GM19238 (cell line): ENCODE results near the gene TPK1.
"Not testable (repeated sequence)": the region's sequence is repeated elsewhere in the genome, so short reads cannot be mapped to it uniquely, and the experiment has no call there.

Experiments used
- DNase-seq: peaks from one replicate; pipeline ENCODE4 v3.0.0; 2011; ENCODE audit warnings: low spot score; ENCODE audit not compliant: insufficient read length

The TPK1 gene

DNA sequence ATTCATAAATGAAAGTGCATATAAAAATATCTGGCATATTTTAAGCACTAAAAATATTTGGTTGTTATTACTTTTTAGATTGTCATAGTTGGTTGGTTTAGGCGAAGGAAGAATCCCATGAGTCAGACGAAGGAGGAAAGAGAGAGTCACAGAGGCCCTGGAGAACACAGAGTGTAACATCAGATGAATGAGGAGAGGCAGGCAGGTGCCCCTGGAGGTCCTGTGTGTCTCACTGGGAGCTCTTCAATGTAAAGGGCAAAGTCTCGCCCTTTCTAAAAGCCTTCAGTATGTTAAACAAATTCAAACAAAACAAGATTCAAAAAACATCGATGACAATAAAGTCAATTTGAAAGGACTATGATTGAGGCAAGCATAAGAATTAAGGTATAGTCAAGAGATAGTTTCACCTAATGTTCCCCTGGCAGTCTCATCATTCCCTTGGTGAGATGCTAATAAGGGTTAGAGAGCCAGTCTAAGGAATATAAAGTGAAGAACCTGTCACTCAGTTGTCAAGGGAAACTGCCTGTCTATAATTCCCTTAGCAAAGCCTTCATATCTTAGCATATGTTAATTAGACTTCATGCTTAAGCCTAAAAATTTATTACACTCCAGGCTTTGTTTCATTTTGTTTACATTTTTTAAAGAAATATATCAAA lies 194.3 kb downstream of the TPK1 start:
- no peak for DNase-seq

DNA sequence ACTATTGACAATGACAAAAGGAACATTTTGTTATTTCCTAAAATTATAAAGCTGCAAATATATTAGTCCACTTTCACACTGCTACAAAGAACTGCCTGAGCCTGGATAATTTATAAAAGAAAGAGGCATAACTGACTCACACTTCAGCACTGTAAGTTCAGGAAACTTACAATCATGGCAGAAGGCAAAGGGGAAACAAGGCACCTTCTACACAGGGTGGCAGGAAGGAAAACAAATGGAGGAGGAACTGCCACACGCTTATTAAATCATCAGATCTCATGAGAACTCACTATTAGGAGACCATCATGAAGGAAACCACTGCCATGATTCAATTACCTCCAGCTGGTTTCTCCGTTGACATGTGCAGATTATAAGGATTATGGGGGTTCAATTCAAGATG lies 203.1 kb downstream of the TPK1 start:
- DNase-seq, result no peak

DNA sequence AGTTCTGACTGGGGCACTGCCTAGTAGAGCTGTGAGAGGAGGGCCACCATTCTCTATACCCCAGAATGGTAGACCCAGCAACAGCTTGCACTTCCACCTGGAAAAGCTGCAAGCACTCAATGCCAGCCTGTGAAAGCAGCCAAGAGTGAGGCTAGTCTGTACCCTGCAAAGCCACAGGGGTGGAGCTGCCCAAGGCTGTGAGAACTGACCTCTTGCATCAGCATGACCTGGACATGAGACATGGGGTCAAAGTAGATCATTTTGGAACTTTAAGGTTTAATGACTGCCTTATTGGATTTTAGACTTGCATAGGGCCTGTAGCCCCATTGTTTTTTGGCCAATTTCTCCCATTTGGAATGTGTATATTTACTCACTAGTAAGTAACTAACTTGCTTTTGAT lies 206.3 kb downstream of the TPK1 start:
- no peak for DNase-seq

DNA sequence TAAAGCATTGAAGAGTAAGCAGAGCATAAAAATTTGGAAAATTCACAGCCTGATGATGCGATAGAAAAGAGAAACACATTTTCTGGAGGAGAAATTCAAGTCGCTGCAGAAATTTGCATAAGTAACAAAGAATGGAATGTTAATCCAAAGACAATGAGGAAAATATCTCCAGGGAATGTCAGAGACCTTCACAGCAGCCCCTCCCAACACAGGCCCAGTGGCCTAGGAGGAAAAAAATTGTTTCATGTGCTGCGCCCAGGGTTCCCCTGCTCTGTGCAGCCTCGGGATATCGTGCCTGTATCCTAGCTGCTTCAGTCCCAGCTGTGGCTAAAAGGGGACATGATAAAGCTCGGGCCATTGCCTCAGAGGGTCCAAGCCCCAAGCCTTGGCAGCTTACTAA lies 206.8 kb downstream of the TPK1 start:
- DNase-seq, result no peak

DNA sequence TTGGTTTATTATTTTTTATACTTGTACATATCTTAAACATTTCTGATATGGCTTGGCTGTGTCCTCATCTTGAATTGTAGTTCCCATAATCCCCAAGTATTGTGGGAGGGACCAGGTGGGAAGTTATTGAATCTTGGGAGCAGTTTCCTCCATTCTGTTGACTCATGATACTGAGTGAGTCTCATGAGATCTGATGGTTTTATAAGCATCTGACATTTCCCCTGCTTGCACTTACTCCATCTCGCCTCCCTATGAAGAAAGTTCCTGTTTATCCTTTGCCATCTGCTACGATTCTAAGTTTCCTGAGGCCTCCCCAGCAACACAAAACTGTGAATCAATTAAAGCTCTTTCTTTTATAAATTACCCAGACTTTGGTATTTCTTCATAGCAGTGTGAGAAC lies 207.7 kb downstream of the TPK1 start:
- no peak for DNase-seq

DNA sequence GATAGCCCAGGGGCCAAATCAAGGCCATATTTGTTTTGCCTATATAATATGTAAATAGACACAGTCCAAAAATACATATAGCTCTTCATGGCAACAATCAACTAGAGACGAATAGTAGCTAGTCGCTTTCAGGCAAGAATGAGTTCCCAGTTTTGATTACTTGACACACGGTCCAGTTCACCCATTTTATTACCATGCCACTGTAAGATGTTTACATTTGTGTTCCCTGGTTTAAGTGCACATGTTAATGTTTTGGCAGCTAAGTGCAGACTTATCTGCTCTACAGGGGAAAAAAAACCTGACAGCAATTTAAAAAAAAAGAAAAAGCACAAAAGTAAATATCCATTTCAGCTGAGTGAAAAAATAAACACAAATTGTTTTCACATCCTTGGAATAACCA lies 213.1 kb downstream of the TPK1 start:
- DNase-seq, result no peak

DNA sequence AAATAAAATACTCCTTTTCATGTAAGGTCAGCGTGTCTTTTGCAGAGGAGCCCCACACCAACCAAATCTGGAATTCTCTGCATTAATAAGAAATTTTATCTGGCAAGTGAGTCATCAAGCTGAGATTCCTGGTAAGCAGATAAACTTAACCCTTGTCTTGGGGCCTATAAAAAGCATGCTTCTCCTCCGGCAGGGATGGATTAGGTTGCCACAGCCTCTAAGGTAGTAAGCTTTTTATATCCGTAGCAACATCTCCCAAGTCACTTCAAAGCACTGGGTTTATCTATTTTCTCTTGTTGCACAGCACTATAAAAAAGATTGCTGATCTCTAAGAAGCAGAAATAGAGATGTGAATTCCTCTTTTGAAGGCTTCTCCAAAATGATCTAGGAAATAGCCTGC lies 229.6 kb downstream of the TPK1 start:
- no peak for DNase-seq

DNA sequence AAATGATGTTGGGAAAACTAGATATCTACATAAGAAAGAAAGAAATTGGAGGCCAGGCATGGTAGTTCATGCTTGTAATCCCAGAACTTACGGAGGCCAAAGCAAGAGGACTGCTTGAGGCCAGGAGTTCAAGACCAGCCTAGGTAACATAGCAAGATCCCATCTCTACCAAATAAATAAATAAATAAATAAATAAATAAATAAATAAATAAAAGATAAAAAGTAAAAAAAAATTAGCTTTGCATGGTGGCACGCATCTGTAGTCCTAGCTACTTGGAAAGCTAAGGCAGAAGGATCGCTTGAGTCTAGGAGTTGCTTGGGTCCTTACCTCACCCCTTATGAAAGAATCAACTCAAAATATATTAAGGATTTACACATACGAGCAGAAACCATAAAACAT lies 238.9 kb downstream of the TPK1 start:
- DNase-seq, result no peak

DNA sequence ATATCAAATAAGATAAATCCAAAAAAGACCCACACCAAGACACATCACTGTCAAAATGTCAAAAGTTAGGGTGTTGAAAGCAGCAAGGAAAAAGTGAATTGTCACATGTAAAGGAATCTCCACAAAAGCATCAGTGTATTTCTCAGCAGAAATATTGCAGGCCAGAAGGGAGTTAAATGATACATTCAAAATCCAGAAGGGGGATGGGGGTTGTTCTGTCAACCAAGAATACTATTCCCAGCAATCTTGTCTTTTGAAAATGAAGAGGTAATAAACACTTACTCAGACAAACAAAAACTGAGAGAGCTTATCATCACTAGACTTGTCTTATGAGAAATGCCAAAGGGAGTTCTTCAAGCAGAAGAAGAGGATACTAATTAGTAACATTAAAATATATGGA lies 241.3 kb downstream of the TPK1 start:
- DNase-seq, result no peak

DNA sequence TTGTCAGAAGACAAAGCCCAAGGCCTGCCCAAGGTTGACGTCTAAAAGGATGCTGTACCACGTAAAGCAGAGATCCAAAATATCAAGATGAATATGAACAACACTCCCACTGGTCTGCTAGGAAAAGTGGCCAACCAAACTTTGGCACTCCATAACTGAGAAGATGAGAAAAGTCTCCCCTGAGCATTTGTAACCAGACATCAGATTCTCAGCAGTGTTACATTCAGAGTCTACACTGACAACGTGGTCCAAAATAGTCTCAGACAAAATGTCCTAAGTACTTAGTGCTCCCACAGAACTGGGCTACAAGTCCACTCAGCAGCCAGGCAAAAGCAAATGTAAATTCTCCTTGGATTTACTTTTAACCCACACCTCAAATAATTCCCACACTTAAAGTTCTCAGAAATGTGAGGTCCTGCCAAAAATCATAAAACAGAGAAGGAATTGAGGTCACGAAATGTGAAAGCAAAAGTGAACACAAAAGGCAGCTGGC lies 247.2 kb downstream of the TPK1 start:
- DNase-seq, result no peak

DNA sequence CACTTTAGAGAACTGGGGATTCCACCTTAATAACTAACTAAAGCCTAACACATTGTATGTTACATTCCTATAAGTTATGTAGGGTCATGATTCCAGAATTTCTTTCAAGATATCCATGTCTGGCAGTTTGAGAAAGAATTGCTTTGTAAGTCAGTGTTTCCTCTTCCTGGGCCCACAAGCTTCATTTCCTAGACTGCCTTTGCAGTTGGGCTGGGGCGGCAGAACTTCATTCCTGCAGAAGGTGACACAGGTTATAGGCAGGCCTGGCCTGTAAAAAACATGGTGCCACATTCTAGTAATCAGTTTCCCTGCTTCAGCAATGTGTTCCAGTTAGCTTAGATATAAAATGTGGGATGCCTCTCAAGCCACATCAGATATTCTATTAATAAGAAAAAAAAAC lies 248.2 kb downstream of the TPK1 start:
- no peak for DNase-seq

DNA sequence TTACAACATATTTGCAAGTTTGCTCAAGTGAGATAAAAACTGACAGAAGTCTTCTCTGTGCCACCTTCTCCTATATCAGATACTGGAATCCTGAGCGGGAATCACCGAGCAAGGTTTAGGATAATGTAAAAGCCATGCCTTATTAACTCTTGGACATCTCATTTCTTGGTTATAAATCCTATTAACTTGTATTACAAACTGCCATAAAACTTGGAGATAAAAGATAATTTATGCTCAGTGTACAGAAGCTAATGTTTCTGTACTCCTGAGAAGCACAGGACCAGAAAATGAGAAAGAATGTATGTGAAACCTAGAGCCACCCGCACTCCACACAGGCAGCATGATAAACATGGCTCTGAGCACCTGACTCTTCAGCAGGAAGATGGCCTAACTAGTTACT lies 251.1 kb downstream of the TPK1 start:
- DNase-seq, result no peak

DNA sequence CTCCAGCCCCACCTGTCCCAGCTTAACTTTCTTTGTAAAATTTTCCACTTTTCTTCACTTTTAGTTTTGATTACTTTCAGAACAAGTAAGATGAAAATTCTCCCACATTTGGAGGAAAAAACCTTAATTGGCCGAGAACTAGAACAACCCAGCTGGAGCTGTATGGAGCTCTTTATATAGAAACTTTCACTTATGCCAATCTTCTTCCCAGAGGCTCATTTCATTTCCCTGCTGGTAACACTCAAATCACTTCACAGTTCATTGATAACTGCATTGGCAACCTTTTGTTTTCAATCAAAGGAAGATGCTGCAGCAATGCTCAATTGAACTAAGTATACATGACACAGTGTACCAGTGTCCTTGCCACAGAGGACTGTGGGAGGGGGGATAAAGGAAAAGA lies 256.2 kb downstream of the TPK1 start:
- DNase-seq, result no peak

DNA sequence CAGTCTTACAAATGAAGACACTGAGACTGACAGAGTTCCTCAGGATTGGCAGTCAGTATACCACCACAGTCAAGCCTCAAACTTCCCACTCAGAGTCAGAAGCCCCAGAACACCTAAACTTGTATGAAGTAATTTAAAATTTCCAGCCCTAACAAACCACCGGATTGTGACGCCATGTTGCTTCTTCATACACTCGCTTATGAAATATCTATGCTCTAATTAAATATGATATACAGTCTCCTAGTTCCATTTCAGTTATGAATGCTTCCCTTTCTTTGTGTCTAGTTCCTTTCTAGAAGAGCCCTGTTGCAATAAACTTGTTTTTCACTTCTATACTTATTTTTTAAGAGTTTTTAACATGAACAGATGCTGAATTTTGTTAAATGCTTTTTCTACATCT lies 260.4 kb downstream of the TPK1 start:
- no peak for DNase-seq

DNA sequence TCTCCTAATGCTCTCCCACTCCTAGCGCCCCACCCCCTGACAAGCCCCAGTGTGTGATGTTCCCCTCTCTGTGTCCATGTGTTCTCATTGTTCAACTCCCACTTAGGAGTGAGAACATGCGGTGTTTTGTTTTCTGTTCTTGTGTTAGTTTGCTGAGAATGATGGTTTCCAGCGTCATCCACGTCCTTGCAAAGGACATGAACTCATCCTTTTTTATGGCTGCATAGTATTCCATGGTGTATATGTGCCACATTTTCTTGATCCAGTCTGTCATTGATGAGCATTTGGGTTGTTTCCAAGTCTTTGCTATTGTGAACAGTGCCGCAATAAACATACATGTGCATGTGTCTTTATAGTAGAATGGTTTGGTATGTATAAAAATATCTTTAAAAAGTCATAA lies 261.1 kb downstream of the TPK1 start:
- not testable (repeated sequence) for DNase-seq

DNA sequence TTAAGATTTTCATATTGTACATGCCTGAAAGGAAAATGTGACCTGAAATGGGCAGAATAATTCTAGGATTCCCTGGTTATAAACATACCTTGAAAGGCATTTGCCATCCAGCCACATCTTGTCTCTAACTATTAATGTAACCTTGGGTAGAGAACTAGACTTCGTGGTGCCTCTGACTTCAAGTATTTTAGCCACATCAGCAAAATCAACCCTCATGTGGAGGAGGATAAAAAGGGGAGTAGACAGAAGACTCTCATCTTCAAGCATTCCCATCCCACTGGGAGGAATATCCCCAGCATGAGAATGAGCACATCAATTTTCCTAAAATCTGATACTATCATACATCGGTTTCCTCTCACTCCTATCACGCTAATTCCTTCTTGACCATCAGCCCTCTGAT lies 267.6 kb downstream of the TPK1 start:
- no peak for DNase-seq

DNA sequence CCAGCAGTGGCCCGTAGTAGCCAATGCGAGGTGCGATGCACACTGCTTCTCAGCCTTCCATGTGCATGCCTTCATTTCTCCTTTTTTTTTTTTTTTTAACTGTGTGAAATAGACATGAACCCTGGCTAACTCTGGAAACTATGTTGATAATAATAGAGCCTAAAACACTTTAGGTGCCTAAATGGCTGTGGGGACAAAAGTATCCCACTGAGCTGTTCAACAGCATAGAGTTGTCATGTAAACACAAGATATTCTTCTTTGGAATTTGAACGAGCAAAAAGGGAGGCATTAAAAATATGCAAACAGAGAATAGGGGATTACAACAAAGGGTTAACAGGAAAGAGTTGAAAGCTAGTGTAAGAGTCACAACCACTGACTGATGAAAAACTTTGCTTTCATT lies 270.3 kb downstream of the TPK1 start:
- no peak for DNase-seq

DNA sequence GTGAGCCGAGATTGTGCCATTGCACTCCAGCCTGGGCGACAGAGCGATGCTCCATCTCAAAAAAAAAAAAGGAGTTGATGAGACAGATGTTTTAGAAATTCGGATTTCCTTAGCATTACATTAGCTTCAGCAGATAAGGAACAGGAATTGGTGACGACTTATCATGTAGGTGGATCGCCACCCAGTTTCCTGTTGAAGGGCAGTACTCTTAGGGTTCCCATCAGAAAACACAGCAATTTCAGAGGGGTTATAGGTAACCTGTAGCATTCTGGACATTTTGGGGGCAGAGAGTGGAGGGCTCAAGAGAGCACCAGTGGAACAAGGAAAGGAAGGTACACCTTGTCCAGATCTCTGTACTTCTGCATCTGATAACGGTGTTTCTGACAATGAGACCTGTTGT lies 286.0 kb downstream of the TPK1 start:
- no peak for DNase-seq

DNA sequence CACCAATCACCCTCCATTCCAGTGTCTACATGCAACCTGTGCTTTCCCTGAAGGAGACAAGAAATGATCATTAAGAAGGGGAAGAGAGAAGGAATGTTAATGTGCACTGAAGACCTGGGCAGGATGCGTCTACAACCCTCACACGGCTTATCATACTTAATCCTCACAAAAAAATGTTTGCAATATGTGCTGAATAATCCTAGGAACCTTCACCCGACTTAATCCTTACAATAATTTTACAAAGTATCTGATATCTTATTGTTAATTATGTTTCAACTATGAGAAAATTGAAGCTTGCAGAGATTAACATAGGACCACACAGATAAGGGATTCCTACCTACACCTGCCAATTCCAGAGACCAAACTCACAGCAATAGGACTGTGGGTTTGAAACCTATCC lies 287.3 kb downstream of the TPK1 start:
- no peak for DNase-seq

DNA sequence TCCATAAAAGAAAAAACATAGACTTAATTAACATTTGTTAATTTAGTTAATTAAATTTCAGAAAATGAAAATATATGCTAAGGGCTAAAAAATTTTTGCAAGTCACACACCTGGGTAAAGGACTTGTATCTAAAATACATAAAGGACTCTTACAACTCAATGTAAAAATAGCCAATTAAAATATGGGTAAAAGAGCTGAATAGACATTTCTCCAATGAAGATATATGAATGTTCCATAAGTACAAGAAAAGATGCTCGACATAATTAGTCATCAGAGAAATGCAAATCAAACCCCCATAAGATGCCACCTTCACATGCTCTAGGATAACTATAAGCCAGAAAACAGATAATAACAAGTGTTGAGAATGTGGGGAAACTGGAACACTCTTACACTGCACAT lies 288.0 kb downstream of the TPK1 start:
- DNase-seq, result no peak

DNA sequence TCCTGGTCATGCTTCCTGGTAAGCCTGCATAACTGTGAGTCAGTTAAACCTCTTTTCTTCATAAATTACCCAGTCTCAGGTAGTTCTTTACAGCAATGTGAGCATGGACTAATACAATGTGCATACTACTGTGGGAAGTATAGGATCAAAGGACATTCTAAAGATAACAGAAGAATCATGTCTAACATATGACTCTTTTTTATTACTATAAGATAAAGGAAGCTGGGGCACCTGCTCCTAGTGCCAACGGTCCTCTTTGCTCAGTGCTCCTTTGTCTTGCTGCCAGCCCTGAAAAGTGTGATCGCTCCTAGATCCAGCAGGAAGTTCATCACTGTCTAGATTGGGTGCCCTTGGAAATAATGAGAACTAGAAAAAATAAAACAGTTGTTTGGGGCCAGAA lies 289.1 kb downstream of the TPK1 start:
- no peak for DNase-seq

DNA sequence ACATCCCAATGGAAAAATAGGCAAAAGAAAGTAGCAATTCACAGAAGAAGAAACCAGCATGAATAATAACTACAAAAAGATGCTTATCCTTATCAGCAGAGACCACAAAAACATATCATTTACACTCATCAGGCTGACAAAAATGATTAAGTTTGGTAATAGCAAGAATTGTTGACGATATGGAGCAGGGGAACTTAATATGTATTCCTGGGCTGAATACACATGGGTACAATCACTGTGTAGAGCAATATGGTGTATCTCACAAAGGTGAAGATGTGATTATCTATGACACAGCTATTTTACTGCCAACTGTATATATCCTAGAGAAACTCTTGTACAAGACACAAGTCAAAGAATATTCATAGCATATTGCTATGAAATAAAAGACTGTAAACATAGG lies 290.5 kb downstream of the TPK1 start:
- no peak for DNase-seq

DNA sequence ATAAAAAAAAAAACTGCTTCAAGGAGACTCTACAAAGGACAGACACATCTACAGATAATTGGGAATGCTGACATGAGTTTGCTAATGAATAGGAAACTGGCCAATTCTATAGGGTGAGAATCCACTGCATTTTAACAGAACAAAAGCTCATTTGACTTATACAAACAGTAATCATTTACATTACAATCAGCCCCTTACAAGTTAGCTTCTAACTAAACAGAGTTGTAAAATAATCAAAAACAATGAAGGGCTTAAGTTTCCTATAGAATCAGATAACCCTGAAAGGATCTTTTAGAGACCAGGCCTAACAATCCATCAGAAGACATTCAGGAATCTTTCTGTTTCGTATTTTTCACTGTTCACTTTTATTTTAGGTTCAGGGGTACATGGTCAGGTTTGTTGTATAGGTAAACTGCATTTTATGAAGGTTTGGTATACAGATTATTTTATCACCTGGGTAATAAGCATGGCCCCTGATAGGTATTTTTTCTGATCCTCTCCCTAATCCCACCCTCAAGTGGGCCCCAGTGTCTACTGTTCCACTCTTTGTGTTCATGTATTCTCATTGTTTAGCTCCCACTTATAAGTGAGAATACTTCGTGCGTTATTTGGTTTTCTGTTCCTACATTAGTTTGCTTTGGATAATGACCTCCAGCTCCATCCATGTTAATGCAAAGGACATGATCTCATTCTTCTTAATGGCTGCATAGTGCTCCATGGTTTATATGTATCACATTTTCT lies 301.0 kb downstream of the TPK1 start:
- DNase-seq, result no peak
